HG03354 (cell line): ENCODE results near the gene LDLRAD2.
A peak's percentile ranks its signal among the peaks of the same experiment; 100 is the strongest.
"Not testable (repeated sequence)": the region's sequence is repeated elsewhere in the genome, so short reads cannot be mapped to it uniquely, and the experiment has no call there.

ENCODE experiments used
- ATAC-seq: cut with Tn5 transposase; IDR thresholded peaks from one replicate; pipeline ENCODE4 v1.9.1; 2021; ENCODE audit warnings: mild to moderate bottlenecking; ENCODE audit not compliant: unreplicated experiment, poor library complexity, severe bottlenecking

Gene LDLRAD2

DNA sequence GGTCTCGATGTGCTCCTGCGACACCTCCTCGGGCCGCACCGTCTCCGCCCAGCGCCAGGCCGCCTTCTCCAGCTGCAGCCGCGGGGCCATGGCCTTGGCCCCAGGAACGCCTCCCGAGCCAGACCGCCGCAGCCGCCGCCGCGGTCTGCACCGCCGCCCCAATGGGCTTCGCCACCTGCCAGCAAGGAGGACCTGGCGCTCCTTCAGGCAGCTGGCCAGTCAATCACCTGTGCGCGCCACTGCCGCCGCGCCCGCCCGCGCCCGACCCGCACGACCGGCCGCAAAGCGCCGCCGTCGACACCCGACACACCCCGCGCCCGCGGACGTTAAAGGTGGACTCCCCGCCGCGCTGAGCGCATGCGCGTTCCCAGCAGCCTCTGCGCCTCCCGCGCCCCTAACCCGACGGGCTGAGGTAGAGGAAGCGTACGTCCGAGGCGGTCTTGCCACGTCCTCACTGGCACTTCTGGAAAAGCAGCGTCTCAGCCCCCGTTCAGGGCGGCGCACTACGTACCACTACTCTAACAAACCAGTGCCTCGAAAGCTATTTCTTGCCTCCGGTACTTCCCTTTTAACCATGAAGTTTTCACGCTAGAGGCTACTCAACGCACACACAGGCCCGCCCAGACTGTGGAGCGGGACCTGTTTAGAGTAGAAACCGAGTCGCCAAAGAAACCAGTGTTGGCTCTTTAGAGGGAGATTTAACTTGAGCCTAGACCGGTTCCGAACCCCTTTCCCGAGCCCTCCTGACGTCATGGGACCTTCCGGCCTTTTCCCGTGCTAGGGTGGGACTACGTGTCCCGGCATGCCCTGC, 29.0 kb upstream of the LDLRAD2 start, which contains the start of gene USP48:
Gene USP48 (minus strand): TSS at position 282 of the 811 bp plus-strand sequence. CDS start 192 bp downstream, at position 90.
- peak; percentile 69 for ATAC-seq

DNA sequence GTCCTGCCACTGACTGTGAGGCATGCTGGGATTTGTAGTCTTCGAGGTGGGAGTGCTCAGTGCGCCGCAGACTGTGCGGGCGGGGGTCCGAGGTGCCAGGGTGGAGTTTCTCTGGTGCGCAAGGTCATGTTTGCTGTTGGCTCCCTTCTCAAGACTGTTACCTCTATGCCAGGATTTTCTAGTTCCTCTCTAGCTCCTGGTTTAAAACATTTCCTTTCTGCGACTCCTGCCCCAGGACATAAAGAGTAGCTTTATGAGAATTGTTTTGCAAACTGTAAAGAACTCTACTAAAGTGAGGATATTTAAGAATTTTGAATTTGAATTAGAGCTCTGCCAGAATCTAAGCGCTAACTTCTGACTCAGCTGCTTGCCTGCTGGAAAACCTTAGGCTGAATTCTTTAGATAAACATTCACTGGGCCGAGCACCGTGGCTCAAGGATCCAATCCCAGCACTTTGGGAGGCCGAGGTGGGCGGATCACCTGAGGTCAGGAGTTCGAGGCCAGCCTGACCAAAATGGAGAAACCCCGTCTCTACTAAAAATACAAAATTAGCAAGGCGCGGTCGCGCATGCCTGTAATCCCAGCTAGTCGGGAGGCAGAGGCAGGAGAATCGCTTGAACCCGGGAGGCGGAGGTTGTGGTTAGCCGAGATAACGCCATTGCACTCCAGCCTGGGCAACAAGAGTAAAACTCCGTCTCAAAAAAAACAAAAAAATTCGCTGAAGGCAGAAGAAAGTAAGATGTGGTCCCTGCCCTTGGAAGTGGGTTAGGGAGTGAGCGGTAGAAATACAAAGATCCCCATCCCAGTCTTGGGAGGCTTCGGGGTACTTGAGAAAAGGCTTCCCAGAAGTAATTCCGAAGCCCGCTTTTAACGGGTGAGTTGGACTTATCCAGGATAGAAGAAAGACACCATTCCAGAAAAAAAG, 28.1 kb upstream of the LDLRAD2 start:
- no peak for ATAC-seq

DNA sequence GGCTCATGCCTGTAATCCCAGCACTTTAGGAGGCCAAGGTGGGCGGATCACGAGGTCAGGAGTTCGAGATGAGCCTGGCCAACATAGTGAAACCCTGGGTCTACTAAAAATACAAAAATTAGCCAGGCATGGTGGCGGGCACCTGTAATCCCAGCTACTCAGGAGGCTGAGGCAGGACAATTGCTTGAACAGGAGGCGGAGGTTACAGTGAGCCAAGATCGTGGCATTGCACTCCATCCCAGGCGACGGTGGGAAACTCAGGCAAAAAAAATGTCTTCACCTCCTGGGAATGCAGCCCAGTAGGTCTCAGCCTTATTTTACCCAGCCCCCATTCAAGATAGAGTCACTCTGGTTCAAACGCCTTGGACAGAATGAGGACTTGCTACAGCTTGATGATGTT, 26.3 kb upstream of the LDLRAD2 start:
- not testable (repeated sequence) for ATAC-seq

DNA sequence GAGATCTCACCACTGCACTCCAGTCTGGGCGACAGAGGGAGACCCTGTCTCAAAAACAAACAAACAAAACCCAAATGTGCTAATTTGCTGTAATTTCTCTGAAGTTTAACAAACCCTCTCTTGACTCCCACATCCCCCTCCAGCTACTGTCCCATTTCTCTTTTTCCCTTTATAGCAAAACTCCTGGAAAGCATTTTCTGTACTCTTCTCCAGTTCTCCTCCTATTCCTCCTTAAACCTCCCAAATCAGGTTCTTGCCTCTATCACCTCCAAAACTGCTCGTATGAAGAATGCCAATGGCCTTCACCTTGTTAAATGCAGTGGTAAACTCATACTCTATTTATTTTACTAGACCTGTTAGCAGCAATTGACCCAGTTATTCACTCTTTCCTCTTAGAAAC, 25.4 kb upstream of the LDLRAD2 start:
- no peak for ATAC-seq

DNA sequence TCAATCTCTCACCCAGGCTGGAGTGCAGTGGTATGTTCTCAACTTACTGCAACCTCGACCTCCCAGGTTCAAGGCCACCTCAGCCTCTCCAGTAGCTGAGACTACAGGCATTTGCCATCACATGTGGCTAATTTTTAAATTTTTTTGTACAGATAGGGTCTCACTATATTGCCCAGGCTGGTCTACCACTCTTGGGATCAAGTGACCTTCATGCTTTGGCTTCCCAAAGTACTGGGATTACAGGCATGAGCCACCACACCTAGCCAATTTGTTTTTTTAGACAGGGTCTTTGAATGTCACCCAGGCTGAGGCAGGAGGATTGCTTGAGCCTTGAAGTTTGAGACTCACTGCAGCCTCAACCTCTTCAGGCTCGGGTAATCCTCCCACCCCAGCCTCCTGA, 19.0 kb upstream of the LDLRAD2 start:
- ATAC-seq: no peak

DNA sequence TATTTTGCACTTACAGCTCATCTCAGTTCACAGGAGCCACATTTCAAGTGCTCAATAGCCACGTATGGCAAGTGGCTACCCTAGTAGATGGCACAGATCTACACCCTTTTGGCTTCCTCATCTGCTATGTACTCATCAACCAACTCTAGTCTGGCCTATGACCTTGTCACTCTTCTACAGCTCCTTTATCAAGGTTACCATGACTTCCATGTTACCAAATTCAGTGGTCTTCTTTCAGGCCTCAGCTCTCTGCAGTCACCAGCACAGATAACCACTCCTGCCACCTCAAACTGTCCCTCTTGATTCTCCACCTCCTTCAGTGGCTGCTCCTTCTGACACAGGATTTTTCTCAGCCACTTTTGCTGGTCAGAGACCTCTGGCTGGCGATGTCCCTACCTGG, 17.4 kb upstream of the LDLRAD2 start:
- ATAC-seq: no peak

DNA sequence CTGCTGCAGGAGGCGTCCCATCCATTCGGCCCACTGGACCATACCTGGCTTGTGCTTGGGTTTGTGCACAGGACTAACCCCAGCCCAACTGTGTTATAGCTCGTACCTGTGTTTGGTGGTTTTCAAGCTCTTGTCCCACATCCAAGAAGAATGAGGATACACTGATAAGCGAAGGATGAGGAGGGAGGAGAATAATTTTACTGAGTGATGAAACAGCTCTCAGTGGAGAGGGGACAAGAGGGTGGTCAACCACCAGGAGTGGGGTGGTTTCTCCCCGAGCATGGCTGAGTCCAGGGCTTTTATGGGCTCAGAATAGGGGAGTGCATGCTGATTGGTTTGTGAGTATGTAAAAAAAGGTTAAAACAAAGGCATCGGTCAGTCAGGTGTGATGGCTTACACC, 17.0 kb upstream of the LDLRAD2 start:
- ATAC-seq: no peak

DNA sequence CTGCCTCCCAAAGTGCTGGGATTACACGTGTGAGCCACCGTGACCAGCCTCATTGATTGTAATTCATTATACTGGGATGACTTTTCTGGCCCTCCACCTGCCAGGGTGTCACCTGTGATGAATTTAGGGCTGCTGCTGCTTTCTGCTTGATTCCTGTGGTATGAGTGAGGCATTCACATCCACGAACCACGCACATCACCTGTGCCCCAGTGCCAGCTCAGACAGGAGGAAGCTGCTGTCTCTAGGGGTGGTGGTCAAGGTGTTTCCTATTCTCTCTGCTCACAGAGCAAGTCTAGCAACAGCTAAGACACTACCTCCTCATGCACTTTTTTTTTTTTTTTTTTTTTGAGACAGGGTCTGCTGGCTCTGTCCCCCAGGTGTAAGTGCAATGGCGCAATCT, 12.3 kb upstream of the LDLRAD2 start:
- ATAC-seq: no peak

DNA sequence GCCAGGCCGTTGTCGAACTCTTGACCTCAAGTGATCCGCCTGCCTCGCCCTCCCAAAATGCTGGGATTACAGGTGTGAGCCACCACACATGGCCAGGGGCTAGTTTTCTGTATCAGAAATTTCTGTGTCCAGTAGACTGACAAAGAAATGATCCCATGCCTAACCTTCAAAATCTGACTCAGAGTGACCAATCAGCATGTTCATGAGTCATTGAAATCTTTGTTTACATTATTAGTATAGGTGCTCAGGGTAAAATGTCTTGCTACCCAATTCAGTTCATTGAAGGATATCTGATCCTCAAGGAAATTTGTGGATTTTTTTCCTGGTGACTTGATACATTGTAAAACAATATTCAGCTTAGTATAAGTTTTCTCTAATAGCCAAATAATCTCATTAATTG, 11.0 kb upstream of the LDLRAD2 start:
- ATAC-seq: no peak

DNA sequence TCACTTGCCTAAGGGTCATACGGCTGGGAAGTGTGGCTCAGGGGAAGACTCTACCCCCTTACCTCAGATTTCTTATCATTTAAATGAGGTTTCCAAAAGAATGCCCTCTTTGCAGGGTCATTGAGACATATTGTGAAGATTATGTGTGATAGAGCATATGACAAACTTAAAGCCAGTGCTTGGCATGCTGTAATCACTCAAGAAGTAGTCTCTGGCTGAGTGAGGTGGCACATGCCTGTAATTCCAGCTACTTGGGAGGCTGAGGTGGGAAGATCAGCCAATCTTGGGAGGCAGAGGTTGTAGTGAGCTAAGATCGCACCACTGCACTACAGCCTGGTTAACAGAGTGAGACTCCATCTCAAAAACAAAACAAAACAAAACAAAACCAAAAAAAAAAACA, 7.5 kb upstream of the LDLRAD2 start:
- no peak for ATAC-seq

DNA sequence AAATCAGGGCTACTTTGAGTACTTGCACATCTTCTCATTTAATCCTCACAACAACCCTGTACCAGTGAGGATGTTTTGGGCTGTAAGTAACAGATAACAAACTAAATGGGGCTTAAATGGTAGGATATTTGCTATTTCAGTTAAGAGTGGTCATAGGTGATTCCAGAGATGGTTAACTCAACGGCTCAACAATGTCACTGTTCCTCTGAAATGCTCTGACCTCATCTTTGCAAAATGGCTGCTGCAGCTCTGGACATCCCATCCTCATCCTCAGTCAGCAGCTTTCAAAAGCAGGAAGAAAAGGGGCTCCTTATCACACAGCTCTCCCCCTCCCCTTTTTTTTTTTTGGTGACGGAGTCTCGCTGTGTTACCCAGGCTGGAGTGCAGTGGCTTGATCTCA, 1.5 kb downstream of the LDLRAD2 start:
- ATAC-seq: no peak

DNA sequence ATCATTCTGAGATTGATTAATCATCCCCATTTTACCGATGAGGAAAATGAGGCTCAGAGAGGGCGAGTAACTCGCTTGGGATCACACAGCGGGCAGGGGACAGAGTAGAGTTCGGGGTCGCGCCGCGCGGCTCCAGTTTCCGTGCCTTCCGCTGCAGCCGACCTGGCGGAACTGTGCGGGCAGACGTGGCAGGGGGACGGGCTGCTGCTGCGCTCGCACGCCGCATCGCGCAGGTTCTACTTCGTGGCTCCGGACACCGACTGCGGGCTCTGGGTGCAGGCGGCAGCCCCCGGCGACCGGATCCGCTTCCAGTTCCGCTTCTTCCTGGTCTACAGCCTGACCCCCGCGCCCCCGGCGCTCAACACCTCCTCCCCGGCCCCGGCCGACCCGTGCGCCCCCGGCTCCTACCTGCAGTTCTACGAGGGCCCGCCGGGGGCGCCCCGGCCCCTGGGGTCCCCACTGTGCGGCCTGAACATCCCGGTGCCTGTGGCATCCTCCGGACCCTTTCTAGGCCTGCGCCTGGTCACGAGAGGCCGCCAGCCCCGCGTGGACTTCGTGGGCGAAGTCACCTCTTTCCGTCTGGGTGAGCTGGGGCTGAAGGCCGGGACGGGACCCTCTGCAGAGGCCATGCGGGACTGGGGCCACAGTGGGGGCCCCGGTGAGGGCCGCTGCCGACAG, 2.3 kb downstream of the LDLRAD2 start:
- ATAC-seq: no peak

DNA sequence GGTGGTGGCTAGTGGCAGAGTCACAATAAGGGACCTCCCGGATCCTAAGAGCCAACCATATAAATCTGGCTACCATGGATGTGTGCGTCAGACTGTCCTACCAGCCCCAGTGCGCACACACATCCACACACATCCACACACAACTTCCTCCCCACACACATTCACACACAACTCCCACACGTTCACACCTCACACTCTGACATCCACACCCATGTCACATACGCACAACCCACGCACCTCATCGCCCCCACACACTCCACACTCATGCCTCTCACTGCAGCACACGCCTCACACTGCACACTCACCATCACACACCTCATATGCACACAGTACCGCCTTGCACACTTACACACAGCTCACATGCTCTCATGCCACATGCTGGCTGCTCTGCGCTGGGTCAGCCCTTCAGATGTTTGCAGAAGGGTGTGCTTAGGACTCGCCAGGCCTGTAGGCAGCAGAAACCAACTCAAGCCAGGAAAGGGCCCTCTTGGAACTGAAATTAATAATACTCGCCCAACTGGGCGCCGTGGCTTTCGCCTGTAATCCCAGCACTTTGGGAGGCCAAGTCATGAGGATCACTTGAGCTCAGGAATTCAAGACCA, 3.0 kb downstream of the LDLRAD2 start:
- no peak for ATAC-seq

DNA sequence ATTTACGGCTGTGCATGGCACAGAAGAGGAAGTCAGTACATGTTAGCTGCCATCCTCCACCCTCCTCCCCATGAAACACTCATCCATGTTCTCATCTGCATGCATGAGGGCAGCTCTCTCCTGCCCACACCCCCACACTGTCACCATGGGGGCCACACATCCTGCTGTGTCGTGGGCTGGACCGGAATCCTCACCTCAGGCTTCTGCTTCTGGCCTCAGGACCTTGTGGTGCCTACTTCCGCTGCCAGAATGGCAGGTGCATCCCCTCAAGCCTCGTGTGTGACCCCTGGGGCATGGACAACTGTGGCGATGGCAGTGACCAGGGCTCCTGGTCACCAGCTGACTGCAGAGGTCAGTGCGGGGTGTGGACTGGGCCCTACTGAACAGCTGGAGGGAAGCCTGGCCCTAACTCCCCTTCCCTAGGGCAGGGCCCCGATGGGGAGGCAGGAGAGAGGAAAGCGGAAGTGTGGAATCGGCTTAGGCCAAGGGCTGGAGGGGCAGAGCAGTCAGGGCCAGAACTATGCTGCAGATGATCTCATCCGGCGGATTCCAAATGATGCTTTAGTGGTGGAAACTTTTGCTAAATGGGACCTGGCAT, 3.8 kb downstream of the LDLRAD2 start:
- no peak for ATAC-seq

DNA sequence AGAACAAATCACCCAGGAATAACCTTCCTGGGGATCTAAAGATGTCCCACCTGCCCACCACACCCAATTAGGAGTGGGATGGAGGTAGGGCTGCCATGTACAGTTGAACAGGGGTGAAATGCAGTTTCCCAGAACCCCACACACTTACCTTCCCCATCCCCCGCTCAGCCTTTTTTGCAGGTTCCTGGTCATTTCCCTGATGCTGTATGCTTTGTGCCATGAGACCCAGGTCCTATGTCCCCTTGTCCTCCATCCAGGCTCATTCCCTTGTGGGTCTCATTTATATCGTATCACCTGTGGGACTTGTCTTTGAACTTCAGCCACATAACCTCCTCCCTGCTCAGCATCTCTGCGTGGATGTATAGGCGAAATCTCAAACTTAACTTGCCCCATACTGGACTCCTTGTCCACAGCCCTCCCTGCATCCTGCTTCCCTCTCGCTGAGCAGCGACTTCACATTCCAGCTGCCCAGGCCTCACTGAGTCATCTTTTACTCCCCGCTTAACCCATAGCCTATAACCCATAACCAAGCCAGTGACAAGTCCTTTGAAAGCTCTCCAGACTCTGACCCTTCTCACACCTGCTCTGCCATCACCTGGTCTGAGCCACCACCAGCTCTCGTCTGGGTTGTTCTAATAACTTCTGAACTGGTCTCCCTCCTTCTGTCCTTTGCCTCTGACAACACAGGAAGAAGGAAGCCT, 4.7 kb downstream of the LDLRAD2 start:
- no peak for ATAC-seq

DNA sequence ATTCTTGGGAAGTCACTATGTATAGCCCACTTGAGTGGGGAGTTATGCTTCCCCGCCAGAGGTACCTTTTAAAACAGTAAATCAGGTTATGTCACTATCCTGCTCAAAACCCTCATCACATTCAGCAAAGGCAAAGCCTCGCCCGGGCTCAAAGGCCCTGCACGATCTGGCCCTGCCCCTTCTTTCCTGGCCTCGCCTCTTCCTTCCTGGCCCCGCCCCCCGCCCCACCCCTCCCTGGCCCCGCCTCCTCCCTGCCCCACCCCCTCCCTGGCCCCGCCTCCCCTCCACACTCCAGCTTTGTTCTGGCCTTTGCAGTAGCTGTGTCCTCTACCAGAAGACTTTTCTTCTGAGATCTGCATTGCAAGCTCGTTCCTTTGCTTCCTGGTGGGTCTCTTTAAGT, 6.6 kb downstream of the LDLRAD2 start:
- ATAC-seq: no peak

DNA sequence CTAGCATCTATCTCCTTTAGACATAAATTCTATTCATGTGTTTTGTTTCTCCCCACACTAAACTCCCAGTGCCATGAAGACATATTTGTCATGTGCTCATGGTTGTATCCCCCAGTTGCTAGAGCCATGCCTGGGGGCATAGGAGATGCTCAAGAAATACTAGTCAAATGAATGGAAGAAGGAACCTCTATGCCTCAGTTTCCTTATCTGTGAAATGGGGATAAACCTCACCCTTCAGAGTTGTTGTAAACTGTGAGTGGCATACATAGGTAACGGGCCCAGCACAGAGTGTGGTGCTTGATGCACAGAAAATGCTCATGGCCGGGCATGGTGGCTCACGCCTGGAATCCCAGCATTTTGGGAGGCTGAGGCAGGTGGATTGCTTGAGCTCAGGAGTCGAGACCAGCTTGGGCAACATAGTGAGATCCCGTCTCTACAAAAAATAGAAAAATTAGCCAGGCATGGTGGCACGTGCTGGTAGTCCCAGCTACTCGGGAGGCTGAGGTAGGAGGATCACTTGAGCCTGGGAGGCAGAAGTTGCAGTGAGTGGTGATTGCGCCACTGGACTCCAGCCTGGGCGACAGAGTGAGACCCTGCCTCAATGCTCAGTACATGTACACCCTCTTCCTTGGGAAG, 8.7 kb downstream of the LDLRAD2 start:
- no peak for ATAC-seq

DNA sequence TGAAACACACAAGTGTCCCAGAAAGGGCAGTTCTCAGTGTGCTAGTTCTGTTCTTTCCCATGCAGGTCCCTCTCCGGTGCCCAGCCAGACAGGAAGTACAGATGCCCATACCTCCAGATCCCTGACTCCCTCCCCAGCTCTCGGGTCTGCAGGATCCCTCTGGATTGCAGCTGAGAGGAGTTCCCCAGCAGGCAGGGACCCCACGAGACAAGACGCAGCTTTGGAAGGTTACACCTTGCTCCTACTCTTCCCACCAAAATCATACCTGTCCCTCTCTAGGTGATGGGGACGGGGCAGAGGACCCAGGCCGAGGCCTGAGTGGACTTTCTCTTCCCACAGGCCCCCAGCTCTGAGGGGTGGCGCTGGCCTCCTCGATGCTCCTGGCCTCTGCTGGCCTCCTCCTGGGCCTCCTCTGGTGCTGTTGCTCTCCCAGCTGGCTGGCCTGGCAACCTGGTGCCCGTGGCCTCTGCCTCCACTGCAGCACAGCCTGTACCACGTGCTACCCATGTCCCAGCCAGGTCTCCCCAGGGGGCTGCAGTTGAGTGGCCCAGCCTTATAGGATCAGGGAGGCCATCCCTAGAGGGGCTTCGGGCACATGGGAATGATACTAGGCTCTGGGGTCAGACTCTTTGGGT, 9.4 kb downstream of the LDLRAD2 start:
- no peak for ATAC-seq
